GM06990 (cell line): Measurements from ENCODE around the gene ZNF319.

Source experiments
- DNase-seq: peaks from one replicate; pipeline ENCODE4 v3.0.0-alpha.2; 2011; ENCODE audit not compliant: insufficient read length; ENCODE audit errors: extremely low read depth
- H3K27me3 ChIP-seq: replicated peaks from 2 replicates; pipeline ENCODE4 v1.6.0; 2011; ENCODE audit warnings: low read length; ENCODE audit not compliant: control insufficient read depth, insufficient read depth
- H3K36me3 ChIP-seq: 2 replicates; pipeline ENCODE4 v1.5.1; 2011; ENCODE audit warnings: low read length; ENCODE audit not compliant: control insufficient read depth, insufficient read depth
- H3K4me3 ChIP-seq: replicated peaks from 2 replicates; pipeline ENCODE4 v1.5.1; 2011; ENCODE audit warnings: low read depth, mild to moderate bottlenecking, control low read depth, low read length
- CTCF ChIP-seq: IDR thresholded peaks from 2 replicates; pipeline ENCODE4 v1.5.1; 2011; ENCODE audit warnings: low read length, control low read depth, mild to moderate bottlenecking, inconsistent platforms; ENCODE audit not compliant: insufficient read depth, poor library complexity, severe bottlenecking

The ZNF319 gene

DNA sequence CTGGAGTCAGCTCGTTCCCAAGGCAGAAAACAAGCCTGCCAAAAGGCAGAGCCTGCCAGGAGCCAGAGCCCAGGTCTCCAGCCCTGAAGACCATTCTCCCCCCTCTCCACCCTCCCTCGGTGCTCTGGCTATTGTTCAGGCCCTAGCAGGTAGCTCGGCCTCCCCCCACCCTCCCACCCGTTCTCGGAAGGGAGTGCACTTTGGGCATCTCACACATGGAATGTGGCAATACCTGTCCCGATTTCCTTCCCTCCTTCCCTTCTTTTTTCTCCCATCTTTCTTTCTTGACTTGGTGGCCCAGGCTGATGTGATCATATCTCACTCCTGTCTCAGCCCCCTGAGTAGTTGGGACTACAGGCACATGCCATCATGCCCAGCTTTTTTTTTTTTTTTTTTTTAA is 41.9 kb downstream of the ZNF319 start:
- TF ChIP-seq CTCF, result no peak
- Histone ChIP-seq H3K36me3 (no peaks in the 10 kb centered on the region), H3K27me3 (no peaks in the 10 kb centered on the region), H3K4me3 (no peak overlapping the region)
- no peak for DNase-seq

DNA sequence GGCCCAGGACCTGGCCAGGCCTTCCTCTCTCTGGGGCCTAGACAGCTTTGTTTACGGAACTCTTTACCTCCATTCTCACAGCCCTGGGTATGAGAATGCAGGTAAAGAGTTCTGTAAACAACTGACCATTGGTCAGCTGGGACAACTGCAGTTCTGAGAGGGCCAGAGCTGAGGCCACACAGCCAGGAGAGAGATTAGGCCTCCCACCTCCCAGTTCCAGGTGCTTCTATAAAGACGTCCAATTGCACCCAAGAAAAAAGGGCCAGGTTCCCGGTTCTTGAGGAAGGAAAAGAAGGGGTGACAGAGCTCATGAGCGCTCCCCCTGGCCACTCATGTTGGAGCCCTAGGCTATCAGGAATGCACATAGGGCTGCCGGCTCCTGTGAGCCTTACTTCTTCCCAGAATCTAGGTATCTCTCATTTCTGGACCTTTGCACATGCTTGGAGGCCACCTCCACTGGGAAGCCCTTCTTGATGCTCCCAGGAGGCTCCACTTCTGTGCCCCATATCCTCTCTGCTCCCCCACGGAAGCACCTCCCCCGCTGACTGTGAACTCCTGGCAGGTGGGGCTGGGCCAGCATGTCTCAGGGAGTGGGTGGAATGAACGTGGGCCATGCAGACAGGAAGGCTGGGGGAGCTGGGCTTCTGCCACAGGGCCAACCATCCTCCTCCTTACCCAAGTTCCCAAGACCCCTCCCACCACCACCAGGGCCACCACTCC is 42.6 kb downstream of the ZNF319 start:
- no peaks in the 10 kb centered on the region for H3K36me3 ChIP-seq
- H3K27me3 ChIP-seq, result no peaks in the 10 kb centered on the region
- DNase-seq, result no peak
- H3K4me3 ChIP-seq, result no peak overlapping the region
- no peak for TF ChIP-seq CTCF

GRCh38 chr16:57956924-57957672 is 43.4 kb downstream of the ZNF319 start:
- no peaks in the 10 kb centered on the region for H3K27me3 ChIP-seq
- no peak for DNase-seq
- H3K4me3 ChIP-seq, result no peak overlapping the region
- no peak for TF ChIP-seq CTCF
- H3K36me3 ChIP-seq, result no peaks in the 10 kb centered on the region

GRCh38 chr16:57956270-57956808 is 44.1 kb downstream of the ZNF319 start:
- Histone ChIP-seq H3K27me3 (no peaks in the 10 kb centered on the region), H3K36me3 (no peaks in the 10 kb centered on the region), H3K4me3 (no peak overlapping the region)
- no peak for TF ChIP-seq CTCF
- DNase-seq, result no peak

GRCh38 chr16:57955572-57956188 is 44.8 kb downstream of the ZNF319 start:
- H3K4me3 ChIP-seq, result no peak overlapping the region
- no peak for DNase-seq
- no peak for TF ChIP-seq CTCF

More at GRCh38 chr16:57955572-57956188, 44.8 kb downstream of the ZNF319 start:
- H3K36me3 ChIP-seq, result no peaks in the 10 kb centered on the region
- H3K27me3 ChIP-seq, result no peaks in the 10 kb centered on the region
